CD4-positive, alpha-beta T cell (primary cell): ENCODE measurements around the gene CCDC136. TPM values are rescaled to one million over a fixed set of nuclear protein-coding genes. Genes with fewer than 3 reads are reported as not detected.

Source experiments
- ATAC-seq: fragments of 200-7000 bp; cut with Tn5 transposase; one replicate; pipeline ENCODE4 v1.10.0; 2022; ENCODE audit warnings: mild to moderate bottlenecking; ENCODE audit not compliant: poor library complexity
- CTCF ChIA-PET: fragments of 350-600 bp; sonication (Branson Sonifier 250); formaldehyde crosslinking; loops from one replicate; lab custom pipeline; 2021; ENCODE audit warnings: antibody characterized with exemption, inconsistent platforms; lab: Charles Lee
- POLR2A ChIA-PET: fragments of 350-600 bp; sonication (Branson Sonifier 250); formaldehyde crosslinking; loops from one replicate; lab custom pipeline; 2021; ENCODE audit warnings: antibody characterized with exemption, inconsistent platforms; lab: Charles Lee
- DNase-seq, 14 experiments: peaks; one replicate each; pipeline ENCODE4 v3.0.0-alpha.2; 2013 to 2020; ENCODE audit warnings: mixed read lengths in 2 of 14
- H3K27ac ChIP-seq, 2 donors: one replicate each; pipeline versions ENCODE4 v1.5.1 to v1.7.0; 2013; ENCODE audit warnings: low read length in 2 of 2, low read depth in 1 of 2, mild to moderate bottlenecking in 1 of 2
- H3K27me3 ChIP-seq, 2 experiments: 1 replicate in 1 of 2; 2 replicates in 1 of 2; pipeline versions ENCODE4 v1.6.1 to v1.7.0; 2013; ENCODE audit warnings: low read length in 2 of 2, control low read depth in 1 of 2, mild to moderate bottlenecking in 1 of 2, moderate library complexity in 1 of 2; ENCODE audit not compliant: insufficient read depth in 2 of 2, control insufficient read depth in 1 of 2
- H3K36me3 ChIP-seq: one replicate; pipeline ENCODE4 v1.6.1; 2013; ENCODE audit warnings: low read length, control low read depth; ENCODE audit not compliant: insufficient read depth
- H3K4me1 ChIP-seq: one replicate; pipeline ENCODE4 v1.6.1; 2013; ENCODE audit warnings: low read length, control low read depth; ENCODE audit not compliant: insufficient read depth
- H3K4me3 ChIP-seq: one replicate; pipeline ENCODE4 v1.5.1; 2013; ENCODE audit warnings: mild to moderate bottlenecking, low read length, moderate library complexity
- H3K9me3 ChIP-seq, 2 experiments: 1 replicate in 1 of 2; 2 replicates in 1 of 2; pipeline versions ENCODE4 v1.6.1 to v1.7.0; 2013; ENCODE audit warnings: low read length in 2 of 2, mild to moderate bottlenecking in 2 of 2, control low read depth in 1 of 2, moderate library complexity in 1 of 2; ENCODE audit not compliant: control insufficient read depth in 1 of 2, insufficient read depth in 1 of 2
- H3K27ac Mint-ChIP-seq: one replicate; pipeline ENCODE4 v1.8.0; 2020; ENCODE audit warnings: mixed read lengths
- H3K27me3 Mint-ChIP-seq: one replicate; pipeline ENCODE4 v1.8.0; 2021; ENCODE audit warnings: mixed read lengths
- H3K36me3 Mint-ChIP-seq: one replicate; pipeline ENCODE4 v1.8.0; 2021; ENCODE audit warnings: low read depth, mixed read lengths
- H3K4me1 Mint-ChIP-seq: one replicate; pipeline ENCODE4 v1.8.0; 2021; ENCODE audit warnings: low read depth, mixed read lengths
- H3K4me3 Mint-ChIP-seq: one replicate; pipeline ENCODE4 v1.8.0; 2020; ENCODE audit warnings: mild to moderate bottlenecking, mixed read lengths
- H3K9me3 Mint-ChIP-seq: one replicate; pipeline ENCODE4 v1.8.0; 2020; ENCODE audit warnings: mixed read lengths
- CTCF ChIP-seq: fragments of 200-600 bp; IDR thresholded peaks from one replicate; pipeline ENCODE4 v1.8.0; 2022; ENCODE audit warnings: antibody characterized with exemption, mild to moderate bottlenecking
- intact Hi-C, 2 experiments: fragments of 100-400 bp; cut with DNase I in 1 of 2; cut with micrococcal nuclease in 1 of 2; formaldehyde crosslinking; loops; one replicate each; pipeline versions ENCODE4 v1.15.1 to v1.9.0; 2023 to 2025; cut with DNase I, micrococcal nuclease
- total RNA-seq, 174 experiments: library from RNA in 2 of 174; stranded (reverse) in 2 of 174; gene quantifications; one replicate each; pipeline ENCODE4 v1.2.3 and lab custom pipeline; 2021 to 2026

CCDC136 gene
- total RNA-seq, 2 experiments from 2014 or later: 4.5 to 4.9 TPM

- Mint-ChIP-seq H3K27me3 (no peaks in the 10 kb centered on the region), H3K9me3 (peaks cover 7% of the 10 kb centered on the region), H3K4me3 (no peak within 1 kb of the TSS), H3K4me1 (no peaks in the 10 kb centered on the region), H3K36me3 (peaks cover 39% of the 10 kb centered on the region), H3K27ac (no peak within 1 kb of the TSS)
- intact Hi-C loops: no loop called here
- no peak within 1 kb of the TSS for H3K27ac ChIP-seq
- no peak for TF ChIP-seq CTCF
- POLR2A ChIA-PET: no interaction called here
- no peak for ATAC-seq
- CTCF ChIA-PET: no interaction called here
- H3K4me3 ChIP-seq: no peak within 1 kb of the TSS
- H3K27me3 ChIP-seq: no peaks in the 10 kb centered on the region
- peaks cover 11 to 16% of the 10 kb centered on the region in 2 experiments for H3K9me3 ChIP-seq
- H3K4me1 ChIP-seq: no peaks in the 10 kb centered on the region
- H3K36me3 ChIP-seq: peaks cover 4% of the 10 kb centered on the region
- no peak for DNase-seq
Measured at GRCh38 chr7:128775744-128776474, 15.9 kb upstream of the CCDC136 start, which contains the start of gene OPN1SW. TSS of gene OPN1SW (minus strand) at chr7:128775794. CDS start at chr7:128775781, 13 bp downstream.

DNA sequence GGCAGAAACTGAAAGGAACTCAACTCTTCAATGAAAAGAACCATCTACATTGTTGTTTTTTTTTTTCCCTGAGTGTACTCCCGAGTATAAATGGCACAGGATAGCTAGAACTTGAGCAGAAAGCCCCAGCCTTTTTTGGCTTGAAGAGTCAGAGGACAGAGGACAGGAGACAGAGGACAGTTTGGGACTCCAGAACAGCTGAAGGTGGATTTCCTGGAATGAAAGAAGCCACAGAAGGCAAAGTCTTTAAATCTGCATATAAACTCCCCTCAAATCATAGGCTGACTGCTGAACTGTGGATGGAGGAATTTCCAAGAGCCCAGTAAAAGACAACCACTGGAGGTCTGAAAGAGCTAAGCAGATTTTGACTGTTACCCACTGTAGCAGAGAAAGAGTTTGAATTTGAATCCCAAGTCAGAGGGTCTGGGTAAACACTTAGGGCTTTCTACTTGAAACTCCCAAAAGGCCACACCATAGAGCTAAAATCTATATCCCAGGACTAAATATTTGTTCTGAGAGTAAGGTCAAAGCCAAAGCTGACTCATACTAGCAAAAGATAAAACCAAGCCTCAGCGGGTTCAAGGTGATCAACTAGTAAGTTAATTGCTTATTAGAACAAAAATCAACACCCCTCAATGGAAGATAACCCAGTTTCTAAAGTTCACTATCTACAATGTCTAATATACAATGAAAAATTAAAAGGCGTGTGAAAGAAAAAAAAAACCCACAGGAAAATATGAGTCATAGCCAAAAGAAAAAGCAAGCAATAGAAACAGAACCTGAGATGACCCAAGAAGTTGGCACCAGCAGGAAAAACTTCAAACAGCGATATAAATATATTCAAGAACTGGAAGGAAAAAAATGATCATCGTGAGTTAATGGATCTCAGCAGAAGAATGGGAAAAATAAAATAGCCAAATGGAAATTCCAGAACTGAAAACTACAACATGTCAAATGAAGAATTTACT is 14.3 kb upstream of the CCDC136 start:
- no peak overlapping the region for H3K27ac Mint-ChIP-seq
- DNase-seq (no peak), ATAC-seq (no peak)
- Histone ChIP-seq H3K36me3 (peaks cover 2% of the 10 kb centered on the region), H3K4me3 (no peak overlapping the region), H3K27ac (no peak overlapping the region), H3K27me3 (no peaks in the 10 kb centered on the region), H3K9me3 (peaks cover 11 to 16% of the 10 kb centered on the region in 2 experiments), H3K4me1 (no peaks in the 10 kb centered on the region)
- H3K36me3 Mint-ChIP-seq: peaks cover 24% of the 10 kb centered on the region
- intact Hi-C loops: no loop called here
- TF ChIP-seq CTCF: no peak
- ChIA-PET POLR2A (no interaction called here), CTCF (no interaction called here)
- H3K27me3 Mint-ChIP-seq: no peaks in the 10 kb centered on the region
- peaks cover 7% of the 10 kb centered on the region for H3K9me3 Mint-ChIP-seq
- no peak overlapping the region for H3K4me3 Mint-ChIP-seq
- no peaks in the 10 kb centered on the region for H3K4me1 Mint-ChIP-seq

DNA sequence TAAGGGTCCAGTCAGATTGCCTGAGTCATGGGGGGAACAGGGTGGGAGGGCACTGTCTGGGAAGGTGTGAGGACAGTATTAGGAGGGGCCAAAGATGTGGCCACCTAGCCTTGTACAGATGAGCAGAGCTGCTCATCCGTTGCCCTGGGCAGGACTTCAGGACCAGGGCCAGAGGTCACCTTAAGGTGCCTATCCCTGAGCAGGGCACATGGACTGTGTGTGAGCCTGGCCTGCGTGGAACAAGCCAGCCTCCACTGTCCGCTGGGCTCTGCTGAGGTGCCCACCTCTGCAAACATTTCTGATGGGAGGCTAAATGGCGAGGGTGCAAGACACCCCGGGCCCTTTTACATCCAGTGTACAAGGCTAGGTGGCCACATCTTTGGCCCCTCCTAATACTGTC is 12.8 kb upstream of the CCDC136 start:
- ATAC-seq: no peak
- POLR2A ChIA-PET: no interaction called here

More for the DNA sequence above, 12.8 kb upstream of the CCDC136 start:
- Histone ChIP-seq H3K36me3 (no peaks in the 10 kb centered on the region), H3K27me3 (no peaks in the 10 kb centered on the region), H3K4me3 (no peak overlapping the region), H3K9me3 (peaks cover 11 to 16% of the 10 kb centered on the region in 2 experiments), H3K4me1 (no peaks in the 10 kb centered on the region), H3K27ac (no peak overlapping the region)
- CTCF ChIA-PET: no interaction called here
- TF ChIP-seq CTCF: no peak
- Mint-ChIP-seq H3K36me3 (peaks cover 11% of the 10 kb centered on the region), H3K4me1 (no peaks in the 10 kb centered on the region), H3K9me3 (peaks cover 7% of the 10 kb centered on the region), H3K27ac (no peak overlapping the region), H3K27me3 (no peaks in the 10 kb centered on the region), H3K4me3 (no peak overlapping the region)
- no peak for DNase-seq
- intact Hi-C loops: no loop called here
